Loucy (cell line): ENCODE measurements around the gene FYN.
A peak's percentile ranks its signal among the peaks of the same experiment; 100 is the strongest.

Source experiments
- H2AFZ ChIP-seq: fragments of 200-600 bp; sonication (generic); 2 replicates; pipeline ENCODE4 v1.6.0; 2016; ENCODE audit warnings: antibody characterized with exemption, mild to moderate bottlenecking, low read length, moderate library complexity
- H3F3A ChIP-seq: fragments of 200-600 bp; 2 replicates; pipeline ENCODE4 v1.6.0; 2016; ENCODE audit warnings: antibody characterized with exemption, low read depth, mild to moderate bottlenecking
- H3K27me3 ChIP-seq: fragments of 200-600 bp; sonication (generic); 2 replicates; pipeline ENCODE4 v1.6.1; 2014; ENCODE audit warnings: low read length, mild to moderate bottlenecking; ENCODE audit not compliant: insufficient read depth, poor library complexity, severe bottlenecking
- H3K36me3 ChIP-seq: fragments of 200-600 bp; sonication (generic); 2 replicates; pipeline ENCODE4 v1.6.1; 2016; ENCODE audit warnings: low read length; ENCODE audit not compliant: insufficient read depth
- H3K4me1 ChIP-seq: fragments of 200-600 bp; sonication (generic); 2 replicates; pipeline ENCODE4 v1.5.1; 2014; ENCODE audit warnings: low read length, mild to moderate bottlenecking; ENCODE audit not compliant: insufficient read depth, poor library complexity, severe bottlenecking
- H3K4me2 ChIP-seq: fragments of 200-600 bp; sonication (generic); 2 replicates; pipeline ENCODE4 v1.6.0; 2014; ENCODE audit warnings: antibody characterized with exemption, low read length, low read depth, mild to moderate bottlenecking; ENCODE audit not compliant: poor library complexity, severe bottlenecking
- H3K4me3 ChIP-seq: fragments of 200-600 bp; sonication (generic); 2 replicates; pipeline ENCODE4 v1.5.1; 2014; ENCODE audit warnings: low read length, mild to moderate bottlenecking, mixed read lengths; ENCODE audit not compliant: poor library complexity, severe bottlenecking
- H3K79me2 ChIP-seq: fragments of 200-600 bp; sonication (generic); 2 replicates; pipeline ENCODE4 v1.6.1; 2014; ENCODE audit warnings: low read length; ENCODE audit not compliant: insufficient read depth
- H3K9ac ChIP-seq: fragments of 200-600 bp; sonication (generic); 2 replicates; pipeline ENCODE4 v1.6.0; 2014; ENCODE audit warnings: mild to moderate bottlenecking, low read depth, low read length, moderate library complexity; ENCODE audit not compliant: poor library complexity, severe bottlenecking
- H3K9me2 ChIP-seq: fragments of 200-600 bp; sonication (generic); replicated peaks from 2 replicates; pipeline ENCODE4 v1.6.1; 2016; ENCODE audit warnings: low read depth, low read length, mixed read lengths
- H3K9me3 ChIP-seq: fragments of 200-600 bp; sonication (generic); 2 replicates; pipeline ENCODE4 v1.6.1; 2014; ENCODE audit warnings: mild to moderate bottlenecking, antibody characterized with exemption, low read length, low read depth; ENCODE audit not compliant: insufficient read depth
- H4K20me1 ChIP-seq: fragments of 200-600 bp; sonication (generic); 2 replicates; pipeline ENCODE4 v1.6.0; 2014; ENCODE audit warnings: antibody characterized with exemption, low read length, mild to moderate bottlenecking; ENCODE audit not compliant: insufficient read depth, poor library complexity, severe bottlenecking
- CTCF ChIP-seq: fragments of 200-600 bp; sonication (generic); conservative IDR thresholded peaks from 2 replicates; pipeline ENCODE4 v1.5.1; 2014; ENCODE audit warnings: mild to moderate bottlenecking, antibody characterized with exemption, low read length
- EZH2phosphoT487 ChIP-seq: fragments of 200-600 bp; IDR thresholded peaks from 2 replicates; pipeline ENCODE4 v1.6.1; 2018; ENCODE audit warnings: antibody characterized with exemption, mild to moderate bottlenecking, moderate library complexity, borderline replicate concordance

The FYN gene

GRCh38 chr6:111710439-111710838, 162.8 kb downstream of the FYN start:
- H4K20me1 ChIP-seq = no peaks in the 10 kb centered on the region
- no peak overlapping the region for H3K4me3 ChIP-seq
- H3K9me3 ChIP-seq = no peaks in the 10 kb centered on the region
- H3K79me2 ChIP-seq = no peaks in the 10 kb centered on the region
- no peaks in the 10 kb centered on the region for H3K27me3 ChIP-seq
- H3K4me2 ChIP-seq = peak overlapping the region; percentile 34
- H2AFZ ChIP-seq = peak overlapping the region; percentile 30; the same call in 1 of the 2 replicates
- no peaks in the 10 kb centered on the region for H3K9me2 ChIP-seq
- peaks cover 69% of the 10 kb centered on the region; the same call in 1 of the 2 replicates for H3K36me3 ChIP-seq
- no peaks in the 10 kb centered on the region for H3K4me1 ChIP-seq
- H3F3A ChIP-seq = no peaks in the 10 kb centered on the region
- peak overlapping the region; percentile 45 for H3K9ac ChIP-seq
- TF ChIP-seq EZH2phosphoT487 = no peak
- TF ChIP-seq CTCF = no peak

GRCh38 chr6:111709615-111710398, 163.4 kb downstream of the FYN start:
- H2AFZ ChIP-seq = peak overlapping the region; percentile 30; the same call in 1 of the 2 replicates
- H3K4me2 ChIP-seq = peak overlapping the region; percentile 34
- TF ChIP-seq CTCF (peak; percentile 84), EZH2phosphoT487 (no peak)
- H3K9ac ChIP-seq = peak overlapping the region; percentile 45
- H3K36me3 ChIP-seq = peaks cover 67% of the 10 kb centered on the region; the same call in 1 of the 2 replicates
- no peaks in the 10 kb centered on the region for H3K4me1 ChIP-seq
- no peaks in the 10 kb centered on the region for H3K9me2 ChIP-seq
- no peaks in the 10 kb centered on the region for H4K20me1 ChIP-seq
- H3F3A ChIP-seq = no peaks in the 10 kb centered on the region
- no peaks in the 10 kb centered on the region for H3K27me3 ChIP-seq
- no peaks in the 10 kb centered on the region for H3K9me3 ChIP-seq
- no peak overlapping the region for H3K4me3 ChIP-seq
- H3K79me2 ChIP-seq = no peaks in the 10 kb centered on the region

- Histone ChIP-seq H3F3A (no peaks in the 10 kb centered on the region), H3K36me3 (peaks cover 60% of the 10 kb centered on the region; the same call in 1 of the 2 replicates), H3K4me1 (no peaks in the 10 kb centered on the region), H4K20me1 (no peaks in the 10 kb centered on the region), H3K4me3 (no peak overlapping the region), H3K9me3 (no peaks in the 10 kb centered on the region), H3K4me2 (no peak overlapping the region), H3K79me2 (no peaks in the 10 kb centered on the region), H2AFZ (no peak overlapping the region), H3K9ac (no peak overlapping the region), H3K9me2 (no peaks in the 10 kb centered on the region), H3K27me3 (no peaks in the 10 kb centered on the region)
- TF ChIP-seq EZH2phosphoT487 (no peak), CTCF (no peak)
Measured at GRCh38 chr6:111709201-111709600, 164.1 kb downstream of the FYN start.
